Endothelial cell of umbilical vein (primary cell): Measurements from ENCODE around the gene SOX2.

ENCODE experiments used
- EZH2 ChIP-seq: IDR thresholded peaks from 2 replicates; pipeline ENCODE4 v1.6.1; 2012; ENCODE audit warnings: borderline replicate concordance, low read depth, mild to moderate bottlenecking, moderate library complexity, low read length, inconsistent platforms; ENCODE audit not compliant: severe bottlenecking
- FOS ChIP-seq: IDR thresholded peaks from 2 replicates; pipeline ENCODE4 v1.6.1; 2011; ENCODE audit warnings: mild to moderate bottlenecking, low read length, moderate library complexity, borderline replicate concordance; ENCODE audit not compliant: insufficient read depth
- GATA2 ChIP-seq: IDR thresholded peaks from 2 replicates; pipeline ENCODE4 v1.7.0; 2011; ENCODE audit warnings: low read depth, mild to moderate bottlenecking, moderate library complexity, mixed read lengths, low read length; ENCODE audit not compliant: insufficient read length, insufficient read depth
- JUN ChIP-seq: IDR thresholded peaks from 2 replicates; pipeline ENCODE4 v1.6.1; 2011; ENCODE audit warnings: borderline replicate concordance, low read depth; ENCODE audit not compliant: insufficient read length, insufficient read depth
- MYC ChIP-seq: IDR thresholded peaks from one replicate; pipeline ENCODE4 v1.6.1; 2011; ENCODE audit warnings: mild to moderate bottlenecking, low read depth, low read length
- POLR2A ChIP-seq: IDR thresholded peaks from 2 replicates; pipeline ENCODE4 v1.6.1; 2012; ENCODE audit warnings: low read depth, mild to moderate bottlenecking, control low read depth, low read length
- POLR2AphosphoS5 ChIP-seq: IDR thresholded peaks from 2 replicates; pipeline ENCODE4 v1.6.1; 2012; ENCODE audit warnings: low read depth, mild to moderate bottlenecking, control low read depth, low read length, moderate library complexity; ENCODE audit not compliant: insufficient read depth
- TF ChIP-seq, protein P1 (sequence below), 2 donors: IDR thresholded peaks; 1 replicate in 1 of 2; 2 replicates in 1 of 2; pipeline ENCODE4 v1.5.1; 2011; ENCODE audit warnings: low read length in 2 of 2, mild to moderate bottlenecking in 2 of 2, moderate library complexity in 2 of 2, control low read depth in 1 of 2, inconsistent platforms in 1 of 2, low read depth in 1 of 2; ENCODE audit not compliant: insufficient read depth in 1 of 2; ENCODE audit errors: extremely low read depth in 1 of 2
- TF ChIP-seq, protein P2 (sequence below): IDR thresholded peaks from 2 replicates; pipeline ENCODE4 v1.6.1; 2011; ENCODE audit not compliant: insufficient read depth, insufficient read length

DNA sequence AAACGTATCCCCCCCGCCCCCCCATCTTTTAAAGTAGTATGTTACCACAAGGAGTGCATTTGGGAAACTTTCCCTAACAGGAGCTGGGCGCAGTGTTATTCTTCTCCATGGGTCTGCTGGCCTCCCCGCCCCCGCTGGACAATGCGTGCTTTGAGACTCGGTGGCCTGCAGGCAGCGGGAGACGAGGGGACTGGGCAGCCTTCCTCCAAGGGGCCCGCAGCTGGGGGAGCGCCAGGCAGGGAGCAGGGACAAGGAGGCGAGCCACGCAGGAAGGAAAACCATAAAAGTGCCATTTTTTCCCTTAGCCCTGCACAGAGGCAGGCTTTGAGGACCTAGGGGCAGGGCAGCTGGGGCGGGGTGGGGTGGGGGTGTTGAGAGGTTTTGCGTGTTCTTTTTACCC is 14.1 kb downstream of the SOX2 start:
- TF ChIP-seq, protein P1, sequence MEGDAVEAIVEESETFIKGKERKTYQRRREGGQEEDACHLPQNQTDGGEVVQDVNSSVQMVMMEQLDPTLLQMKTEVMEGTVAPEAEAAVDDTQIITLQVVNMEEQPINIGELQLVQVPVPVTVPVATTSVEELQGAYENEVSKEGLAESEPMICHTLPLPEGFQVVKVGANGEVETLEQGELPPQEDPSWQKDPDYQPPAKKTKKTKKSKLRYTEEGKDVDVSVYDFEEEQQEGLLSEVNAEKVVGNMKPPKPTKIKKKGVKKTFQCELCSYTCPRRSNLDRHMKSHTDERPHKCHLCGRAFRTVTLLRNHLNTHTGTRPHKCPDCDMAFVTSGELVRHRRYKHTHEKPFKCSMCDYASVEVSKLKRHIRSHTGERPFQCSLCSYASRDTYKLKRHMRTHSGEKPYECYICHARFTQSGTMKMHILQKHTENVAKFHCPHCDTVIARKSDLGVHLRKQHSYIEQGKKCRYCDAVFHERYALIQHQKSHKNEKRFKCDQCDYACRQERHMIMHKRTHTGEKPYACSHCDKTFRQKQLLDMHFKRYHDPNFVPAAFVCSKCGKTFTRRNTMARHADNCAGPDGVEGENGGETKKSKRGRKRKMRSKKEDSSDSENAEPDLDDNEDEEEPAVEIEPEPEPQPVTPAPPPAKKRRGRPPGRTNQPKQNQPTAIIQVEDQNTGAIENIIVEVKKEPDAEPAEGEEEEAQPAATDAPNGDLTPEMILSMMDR (IDR thresholded peaks at IDR 0.05; ENCODE audit: extremely low read depth in 1 of 2, insufficient read depth in 1 of 2, low read depth in 1 of 2, low read length in 2 of 2): no peak
- TF ChIP-seq JUN (no peak), POLR2A (no peak), FOS (no peak), EZH2 (no peak), POLR2AphosphoS5 (no peak), MYC (no peak), GATA2 (no peak)
- TF ChIP-seq, protein P2, sequence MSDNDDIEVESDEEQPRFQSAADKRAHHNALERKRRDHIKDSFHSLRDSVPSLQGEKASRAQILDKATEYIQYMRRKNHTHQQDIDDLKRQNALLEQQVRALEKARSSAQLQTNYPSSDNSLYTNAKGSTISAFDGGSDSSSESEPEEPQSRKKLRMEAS: no peak
